Body of pancreas (tissue), 4 donors: ENCODE data around the gene MPI. TPM values are rescaled to one million over a fixed set of nuclear protein-coding genes. Genes with fewer than 3 reads are reported as not detected.

Experiments
- ATAC-seq: fragments of 150-250 bp; one replicate; pipeline ENCODE4 v1.9.1; 2016
- DNase-seq, 4 donors: peaks; one replicate each; pipeline ENCODE4 v3.0.0-alpha.2; 2019
- H3K27ac ChIP-seq, 4 donors: fragments of 200-600 bp; sonication (generic); 1 replicate in 3 of 4; 2 replicates in 1 of 4; pipeline versions ENCODE4 v1.5.1 to v1.6.1; 2016 to 2019; ENCODE audit warnings: mild to moderate bottlenecking in 1 of 4, mixed read lengths in 1 of 4, moderate library complexity in 1 of 4
- H3K27me3 ChIP-seq, 2 donors: fragments of 200-600 bp; sonication (generic); one replicate each; pipeline ENCODE4 v1.6.0; 2016; ENCODE audit warnings: mild to moderate bottlenecking in 1 of 2
- H3K36me3 ChIP-seq, 2 donors: fragments of 200-600 bp; sonication (generic); replicated peaks in 1 of 2; 2 replicates each; pipeline ENCODE4 v1.5.1; 2016; ENCODE audit warnings: low read depth in 2 of 2; ENCODE audit not compliant: insufficient read depth in 1 of 2
- H3K4me1 ChIP-seq: fragments of 200-600 bp; sonication (generic); one replicate; pipeline ENCODE4 v1.6.0; 2016
- H3K4me3 ChIP-seq, 2 donors: fragments of 200-600 bp; sonication (generic); 1 replicate in 1 of 2; 2 replicates in 1 of 2; pipeline ENCODE4 v1.5.1; 2016 to 2019
- H3K9me3 ChIP-seq, 3 donors: fragments of 200-600 bp; sonication (generic); 1 replicate in 2 of 3; 2 replicates in 1 of 3; pipeline ENCODE4 v1.5.1; 2016
- CTCF ChIP-seq, 7 experiments: fragments of 450-650 bp in 4 of 7; fragments of 200-600 bp in 3 of 7; sonication (generic) in 3 of 7; IDR thresholded peaks; one replicate each; pipeline ENCODE4 v1.5.1; 2016 to 2019; ENCODE audit warnings: antibody characterized with exemption in 7 of 7
- POLR2A ChIP-seq, 3 donors: fragments of 450-650 bp; IDR thresholded peaks; one replicate each; pipeline ENCODE4 v1.6.1; 2016; ENCODE audit warnings: antibody characterized with exemption in 3 of 3, mild to moderate bottlenecking in 2 of 3
- WGBS, 2 donors: methylation state at CpG; one replicate each; pipeline ENCODE4 v1.1.5; 2017; 5-methylcytosine and 5-hydroxymethylcytosine counted together
- intact Hi-C: fragments of 100-400 bp; cut with DNase I; formaldehyde crosslinking; loops from one replicate; pipeline ENCODE4 v1.15.1; 2023
- total RNA-seq, 2 donors: library from RNA; depleted of rRNA; stranded (reverse); fragments of >200 nt; gene quantifications; one replicate each; pipeline ENCODE4 v1.1.0, GENCODE V29; 2016

Gene MPI
- total RNA-seq, 2 donors from 2014 or later, result 47.5 to 80.4 TPM

- DNase-seq (peak; percentile 89 to 94 (median 92)), ATAC-seq (peak; percentile 94)
- no peaks in the 10 kb centered on the region for H3K27me3 ChIP-seq
- TF ChIP-seq CTCF (IDR thresholded peaks at IDR 0.05) (peak; percentile 55 to 96 (median 83)), POLR2A (IDR thresholded peaks at IDR 0.05) (peak; percentile 61 to 76 (median 75))
- intact Hi-C loops, result loop anchor here (10.0 kb wide), 1 partner anchor 62 kb away; the partner anchor contains the start of gene FAM219B
- H3K27ac ChIP-seq, result peak within 1 kb of the TSS; percentile 78 to 88 (median 82)
- 0% methylated on average over 66 of the region's 84 CpGs; no CpG with 5 or more reads in 1 of the 2 donors for WGBS, 2 donors
- peak within 1 kb of the TSS; percentile 29 to 70 for H3K4me3 ChIP-seq
- H3K36me3 ChIP-seq, result no peaks in the 10 kb centered on the region
- peaks cover 21% of the 10 kb centered on the region for H3K4me1 ChIP-seq
- no peaks in the 10 kb centered on the region for H3K9me3 ChIP-seq
These were observed 47.0 kb upstream of the MPI start, which contains the start of gene ULK3 for GRCh38 chr15:74842581-74843444. TSS of gene ULK3 (minus strand) at chr15:74843156. CDS start at chr15:74843105, 51 bp downstream.

- Histone ChIP-seq H3K27ac (peak overlapping the region; percentile 78 to 88 (median 82)), H3K4me3 (peak overlapping the region in 1 of 2 donors; percentile 1), H3K27me3 (no peaks in the 10 kb centered on the region), H3K4me1 (peaks cover 21% of the 10 kb centered on the region), H3K9me3 (no peaks in the 10 kb centered on the region), H3K36me3 (peaks cover 0 to 4% of the 10 kb centered on the region in 2 donors)
- no peak for ATAC-seq
- intact Hi-C loops, result loop anchor here (10.0 kb wide), 1 partner anchor 61 kb away; the partner anchor contains the start of gene FAM219B
- WGBS, 2 donors, result 13 to 56% methylated on average over 6 to 17 of the region's 18 CpGs
- DNase-seq, result no peak
- TF ChIP-seq POLR2A (IDR thresholded peaks at IDR 0.05), result no peak
- TF ChIP-seq CTCF (IDR thresholded peaks at IDR 0.05), result peak in 2 of 7 experiments; percentile 0 to 7
These were observed 46.4 kb upstream of the MPI start for GRCh38 chr15:74843445-74843828.

- Histone ChIP-seq H3K9me3 (no peaks in the 10 kb centered on the region), H3K27ac (peak overlapping the region in 2 of 4 donors; percentile 82 to 88), H3K27me3 (no peaks in the 10 kb centered on the region), H3K4me3 (no peak overlapping the region), H3K4me1 (peaks cover 21% of the 10 kb centered on the region), H3K36me3 (peaks cover 0 to 6% of the 10 kb centered on the region in 2 donors)
- no peak for DNase-seq
- 65 to 66% methylated on average over 9 to 12 of the region's 12 CpGs for WGBS, 2 donors
- ATAC-seq, result no peak
- TF ChIP-seq POLR2A (IDR thresholded peaks at IDR 0.05) (no peak), CTCF (IDR thresholded peaks at IDR 0.05) (no peak)
- intact Hi-C loops, result loop anchor here (10.0 kb wide), 1 partner anchor 61 kb away; the partner anchor contains the start of gene FAM219B
These were observed 45.9 kb upstream of the MPI start for GRCh38 chr15:74843891-74844299.

DNA sequence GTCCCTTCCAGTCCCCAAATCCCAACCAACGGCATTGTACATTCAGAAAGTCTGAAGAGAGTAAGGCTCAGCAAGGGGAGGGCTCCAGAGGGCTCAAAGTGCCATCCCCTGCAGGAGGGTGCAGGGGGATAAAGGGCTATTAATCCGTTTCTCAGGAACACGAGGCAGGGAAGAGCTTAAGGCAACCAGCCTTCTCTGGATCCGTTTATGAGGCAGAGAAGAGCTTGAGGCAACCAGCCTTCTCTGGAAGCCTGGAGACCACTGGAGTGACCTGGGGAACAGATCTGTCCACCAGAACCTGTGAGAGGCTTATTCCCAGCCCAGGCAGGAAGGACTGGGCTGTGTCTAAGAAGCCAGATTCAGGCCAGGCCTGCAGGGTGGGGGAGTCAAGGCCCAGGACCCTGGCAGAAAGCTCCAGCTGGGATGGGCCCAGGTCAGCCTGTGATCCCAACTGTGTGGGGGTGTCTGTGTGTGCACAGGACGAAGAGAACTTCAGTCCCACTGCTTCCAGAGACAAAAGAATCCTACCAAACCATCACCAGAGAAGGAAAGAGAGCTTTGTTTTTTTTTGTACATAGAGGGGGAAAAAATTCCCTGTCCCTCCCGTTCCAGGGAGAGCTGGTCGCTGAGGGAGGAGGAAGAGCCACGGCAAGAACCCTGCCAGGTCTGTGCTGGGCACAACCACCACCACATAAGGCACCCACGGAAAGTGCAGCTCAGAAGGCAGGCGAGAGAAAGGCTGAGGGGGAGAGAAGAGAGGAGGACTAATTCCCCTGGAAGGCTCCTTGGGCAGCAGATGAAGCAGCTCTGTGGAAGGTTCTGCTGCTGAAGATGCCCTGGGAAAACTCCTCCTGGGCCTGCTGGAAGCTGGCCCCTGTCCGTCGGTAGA is 45.3 kb upstream of the MPI start:
- H3K27me3 ChIP-seq, result no peaks in the 10 kb centered on the region
- WGBS, 2 donors, result 76 to 81% methylated on average over 10 to 12 of the region's 12 CpGs
- peaks cover 21% of the 10 kb centered on the region for H3K4me1 ChIP-seq
- H3K36me3 ChIP-seq, result peaks cover 0 to 6% of the 10 kb centered on the region in 2 donors
- TF ChIP-seq POLR2A (IDR thresholded peaks at IDR 0.05) (no peak), CTCF (IDR thresholded peaks at IDR 0.05) (no peak)
- no peak overlapping the region for H3K4me3 ChIP-seq
- H3K27ac ChIP-seq, result no peak overlapping the region
- H3K9me3 ChIP-seq, result no peaks in the 10 kb centered on the region
- DNase-seq, result no peak
- ATAC-seq, result no peak
- intact Hi-C loops, result loop anchor here (10.0 kb wide), 1 partner anchor 60 kb away; the partner anchor contains the start of gene FAM219B
